ENCODE data around the gene DUOX2. TPM values are rescaled to one million over a fixed set of nuclear protein-coding genes. Genes with fewer than 3 reads are reported as not detected.

DUOX2 gene
- total RNA-seq, 3 donors from 2014 or later (not counting 1 experiment from before 2014, with no cell fraction given) = 2.5 TPM; not detected in 2

DNA sequence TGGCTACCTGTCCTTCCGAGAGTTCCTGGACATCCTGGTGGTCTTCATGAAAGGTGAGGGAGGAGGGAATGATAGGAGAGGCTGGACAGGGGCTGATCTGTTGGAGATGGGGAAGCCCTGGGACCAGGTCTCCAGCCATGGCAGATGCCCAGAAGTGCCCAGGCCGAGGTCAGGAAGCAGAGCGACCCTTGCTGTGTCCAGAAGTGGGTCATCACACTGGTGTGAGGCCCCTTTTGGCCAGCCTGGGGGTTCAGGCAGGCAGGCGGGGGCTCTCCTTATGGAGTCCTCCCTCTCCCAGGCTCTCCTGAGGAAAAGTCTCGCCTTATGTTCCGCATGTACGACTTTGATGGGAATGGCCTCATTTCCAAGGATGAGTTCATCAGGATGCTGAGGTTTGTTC is 33.6 kb upstream of the DUOX2 start:
- Mint-ChIP-seq H3K4me1 (peaks cover 0 to 10% of the 10 kb centered on the region in 2 donors), H3K27me3 (ENCODE audit: low read depth in 2 of 2) (no peaks in the 10 kb centered on the region), H3K36me3 (no peaks in the 10 kb centered on the region), H3K4me3 (no peak overlapping the region), H3K9me3 (no peaks in the 10 kb centered on the region), H3K27ac (no peak overlapping the region)
- intact Hi-C loops (cut with micrococcal nuclease) = no loop called here
- Histone ChIP-seq H3K27ac (ENCODE audit: low read length) (no peak overlapping the region), H3K36me3 (ENCODE audit: control insufficient read depth, insufficient read depth, low read length) (peaks cover 3% of the 10 kb centered on the region), H3K9me3 (ENCODE audit: control insufficient read depth, insufficient read depth, low read length) (no peaks in the 10 kb centered on the region), H3K4me1 (ENCODE audit: control insufficient read depth, insufficient read depth, low read length) (no peaks in the 10 kb centered on the region), H3K27me3 (ENCODE audit: control insufficient read depth, insufficient read depth, low read length) (no peaks in the 10 kb centered on the region), H3K4me3 (ENCODE audit: low read length) (no peak overlapping the region)
- 93% methylated on average over 7 of the region's 7 CpGs for WGBS (ENCODE audit: insufficient coverage)
- ATAC-seq (no peak), DNase-seq (no peak)
- TF ChIP-seq, protein P1, sequence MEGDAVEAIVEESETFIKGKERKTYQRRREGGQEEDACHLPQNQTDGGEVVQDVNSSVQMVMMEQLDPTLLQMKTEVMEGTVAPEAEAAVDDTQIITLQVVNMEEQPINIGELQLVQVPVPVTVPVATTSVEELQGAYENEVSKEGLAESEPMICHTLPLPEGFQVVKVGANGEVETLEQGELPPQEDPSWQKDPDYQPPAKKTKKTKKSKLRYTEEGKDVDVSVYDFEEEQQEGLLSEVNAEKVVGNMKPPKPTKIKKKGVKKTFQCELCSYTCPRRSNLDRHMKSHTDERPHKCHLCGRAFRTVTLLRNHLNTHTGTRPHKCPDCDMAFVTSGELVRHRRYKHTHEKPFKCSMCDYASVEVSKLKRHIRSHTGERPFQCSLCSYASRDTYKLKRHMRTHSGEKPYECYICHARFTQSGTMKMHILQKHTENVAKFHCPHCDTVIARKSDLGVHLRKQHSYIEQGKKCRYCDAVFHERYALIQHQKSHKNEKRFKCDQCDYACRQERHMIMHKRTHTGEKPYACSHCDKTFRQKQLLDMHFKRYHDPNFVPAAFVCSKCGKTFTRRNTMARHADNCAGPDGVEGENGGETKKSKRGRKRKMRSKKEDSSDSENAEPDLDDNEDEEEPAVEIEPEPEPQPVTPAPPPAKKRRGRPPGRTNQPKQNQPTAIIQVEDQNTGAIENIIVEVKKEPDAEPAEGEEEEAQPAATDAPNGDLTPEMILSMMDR (IDR thresholded peaks at IDR 0.05) = no peak

DNA sequence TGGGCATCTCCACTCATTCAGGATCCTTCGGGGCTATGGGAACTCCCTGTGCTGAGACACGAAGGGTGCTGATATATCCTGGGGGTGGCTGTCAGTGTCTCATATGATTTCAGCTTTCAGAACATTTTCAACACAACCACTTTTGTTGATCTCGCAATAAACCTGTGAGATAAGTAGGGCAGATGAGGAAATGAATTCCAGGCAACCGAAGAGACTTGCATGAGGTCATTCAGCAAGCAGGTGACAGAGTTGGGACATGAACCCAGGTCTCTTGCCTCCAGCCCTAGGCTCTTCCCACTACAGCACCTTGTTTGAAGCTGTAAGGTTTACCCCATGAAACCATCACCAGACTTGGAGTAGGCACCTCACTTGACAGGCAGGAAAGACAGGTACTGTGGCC is 32.4 kb upstream of the DUOX2 start:
- TF ChIP-seq, protein P1 (IDR thresholded peaks at IDR 0.05) = no peak
- H3K27ac ChIP-seq (ENCODE audit: low read length) = no peak overlapping the region
- Mint-ChIP-seq H3K4me3 (no peak overlapping the region), H3K27ac (no peak overlapping the region), H3K27me3 (ENCODE audit: low read depth in 2 of 2) (no peaks in the 10 kb centered on the region), H3K9me3 (no peaks in the 10 kb centered on the region), H3K36me3 (no peaks in the 10 kb centered on the region), H3K4me1 (peaks cover 0 to 4% of the 10 kb centered on the region in 2 donors)
- intact Hi-C loops (cut with micrococcal nuclease) = no loop called here
- WGBS (ENCODE audit: insufficient coverage) = 97% methylated on average over 2 of the region's 4 CpGs
- no peaks in the 10 kb centered on the region for H3K27me3 ChIP-seq (ENCODE audit: control insufficient read depth, insufficient read depth, low read length)
- H3K9me3 ChIP-seq (ENCODE audit: control insufficient read depth, insufficient read depth, low read length) = no peaks in the 10 kb centered on the region
- DNase-seq (no peak), ATAC-seq (no peak)
- H3K4me1 ChIP-seq (ENCODE audit: control insufficient read depth, insufficient read depth, low read length) = no peaks in the 10 kb centered on the region
- no peak overlapping the region for H3K4me3 ChIP-seq (ENCODE audit: low read length)
- no peaks in the 10 kb centered on the region for H3K36me3 ChIP-seq (ENCODE audit: control insufficient read depth, insufficient read depth, low read length)

DNA sequence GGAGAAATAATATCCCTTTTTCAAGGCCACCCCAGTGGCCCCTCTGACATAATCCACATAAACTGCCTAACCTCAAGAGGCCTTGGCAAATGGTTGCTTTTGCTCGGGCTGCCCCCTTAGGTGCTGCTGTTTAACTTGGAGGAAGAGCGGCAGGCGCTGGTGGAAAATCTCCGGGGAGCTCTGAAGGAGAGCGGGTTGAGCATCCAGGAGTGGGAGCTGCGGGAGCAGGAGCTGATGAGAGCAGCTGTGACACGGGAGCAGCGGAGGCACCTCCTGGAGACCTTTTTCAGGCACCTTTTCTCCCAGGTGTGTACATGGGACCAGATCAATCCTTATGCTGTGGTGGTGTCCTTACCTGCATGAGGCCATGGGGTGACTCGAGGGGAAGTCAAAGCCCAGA is 30.8 kb upstream of the DUOX2 start:
- H3K27me3 Mint-ChIP-seq (ENCODE audit: low read depth in 2 of 2) = no peaks in the 10 kb centered on the region
- no peak overlapping the region for H3K4me3 ChIP-seq (ENCODE audit: low read length)
- H3K9me3 Mint-ChIP-seq = no peaks in the 10 kb centered on the region
- H3K36me3 ChIP-seq (ENCODE audit: control insufficient read depth, insufficient read depth, low read length) = no peaks in the 10 kb centered on the region
- WGBS (ENCODE audit: insufficient coverage) = 91% methylated on average over 9 of the region's 9 CpGs
- DNase-seq (no peak), ATAC-seq (no peak)
- TF ChIP-seq, protein P1 (IDR thresholded peaks at IDR 0.05) = no peak
- H3K27ac Mint-ChIP-seq = no peak overlapping the region
- no peaks in the 10 kb centered on the region for H3K4me1 ChIP-seq (ENCODE audit: control insufficient read depth, insufficient read depth, low read length)
- intact Hi-C loops (cut with micrococcal nuclease) = no loop called here
- H3K36me3 Mint-ChIP-seq = no peaks in the 10 kb centered on the region
- H3K9me3 ChIP-seq (ENCODE audit: control insufficient read depth, insufficient read depth, low read length) = no peaks in the 10 kb centered on the region
- peaks cover 0 to 4% of the 10 kb centered on the region in 2 donors for H3K4me1 Mint-ChIP-seq
- no peaks in the 10 kb centered on the region for H3K27me3 ChIP-seq (ENCODE audit: control insufficient read depth, insufficient read depth, low read length)
- H3K27ac ChIP-seq (ENCODE audit: low read length) = no peak overlapping the region
- no peak overlapping the region for H3K4me3 Mint-ChIP-seq

DNA sequence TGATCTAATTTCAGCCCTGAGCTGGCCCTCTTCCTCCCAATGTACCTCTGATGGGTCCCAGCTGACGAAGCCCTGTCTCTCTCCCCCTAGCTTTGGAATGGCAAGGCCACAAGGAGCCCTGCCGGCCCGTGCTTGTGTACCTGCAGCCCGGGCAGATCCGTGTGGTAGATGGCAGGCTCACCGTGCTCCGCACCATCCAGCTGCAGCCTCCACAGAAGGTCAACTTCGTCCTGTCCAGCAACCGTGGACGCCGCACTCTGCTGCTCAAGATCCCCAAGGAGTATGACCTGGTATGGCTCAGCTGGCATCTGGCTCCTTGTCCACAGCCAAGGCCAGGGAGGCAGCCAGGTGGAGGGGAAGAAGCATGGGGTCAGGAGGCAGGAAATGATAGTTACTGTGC is 30.0 kb upstream of the DUOX2 start:
- Mint-ChIP-seq H3K4me3 (no peak overlapping the region), H3K9me3 (no peaks in the 10 kb centered on the region)

More for the DNA sequence above, 30.0 kb upstream of the DUOX2 start:
- Mint-ChIP-seq H3K4me1 (peaks cover 0 to 3% of the 10 kb centered on the region in 2 donors), H3K36me3 (no peaks in the 10 kb centered on the region), H3K27me3 (ENCODE audit: low read depth in 2 of 2) (no peaks in the 10 kb centered on the region), H3K27ac (no peak overlapping the region)
- TF ChIP-seq, protein P1 (IDR thresholded peaks at IDR 0.05) = no peak
- no peak for DNase-seq
- no peak for ATAC-seq
- Histone ChIP-seq H3K27ac (ENCODE audit: low read length) (no peak overlapping the region), H3K36me3 (ENCODE audit: control insufficient read depth, insufficient read depth, low read length) (no peaks in the 10 kb centered on the region), H3K9me3 (ENCODE audit: control insufficient read depth, insufficient read depth, low read length) (no peaks in the 10 kb centered on the region), H3K4me1 (ENCODE audit: control insufficient read depth, insufficient read depth, low read length) (no peaks in the 10 kb centered on the region), H3K27me3 (ENCODE audit: control insufficient read depth, insufficient read depth, low read length) (no peaks in the 10 kb centered on the region), H3K4me3 (ENCODE audit: low read length) (no peak overlapping the region)
- intact Hi-C loops (cut with micrococcal nuclease) = no loop called here
- 97% methylated on average over 11 of the region's 11 CpGs for WGBS (ENCODE audit: insufficient coverage)
